ENCODE data around the gene GPR156.
"Not testable (repeated sequence)": the region's sequence is repeated elsewhere in the genome, so short reads cannot be mapped to it uniquely, and the experiment has no call there.

The GPR156 gene

GRCh38 chr3:120306519-120307455 lies 21.8 kb upstream of the GPR156 start:
- no peak for DNase-seq (ENCODE audit: low read depth)
- H3K4me3 ChIP-seq (ENCODE audit: control insufficient read depth, low read depth, low read length), result no peak overlapping the region
- TF ChIP-seq CTCF (conservative IDR thresholded peaks at IDR 0.05; ENCODE audit: control insufficient read depth, insufficient read depth, low read depth, low read length), result no peak

- no peak for TF ChIP-seq CTCF (conservative IDR thresholded peaks at IDR 0.05; ENCODE audit: control insufficient read depth, insufficient read depth, low read depth, low read length)
- no peak overlapping the region for H3K4me3 ChIP-seq (ENCODE audit: control insufficient read depth, low read depth, low read length)
- DNase-seq (ENCODE audit: low read depth), result peak; percentile 24
These were observed 19.6 kb upstream of the GPR156 start for GRCh38 chr3:120304616-120305015.

- DNase-seq (ENCODE audit: low read depth), result peak; percentile 85
These were observed 17.3 kb upstream of the GPR156 start for GRCh38 chr3:120302361-120302760.

GRCh38 chr3:120300971-120301370 lies 15.9 kb upstream of the GPR156 start:
- no peak for TF ChIP-seq CTCF (conservative IDR thresholded peaks at IDR 0.05; ENCODE audit: control insufficient read depth, insufficient read depth, low read depth, low read length)
- no peak overlapping the region for H3K4me3 ChIP-seq (ENCODE audit: control insufficient read depth, low read depth, low read length)
- DNase-seq (ENCODE audit: low read depth), result no peak

More at GRCh38 chr3:120302361-120302760, 17.3 kb upstream of the GPR156 start:
- no peak for TF ChIP-seq CTCF (conservative IDR thresholded peaks at IDR 0.05; ENCODE audit: control insufficient read depth, insufficient read depth, low read depth, low read length)
- H3K4me3 ChIP-seq (ENCODE audit: control insufficient read depth, low read depth, low read length), result no peak overlapping the region

DNA sequence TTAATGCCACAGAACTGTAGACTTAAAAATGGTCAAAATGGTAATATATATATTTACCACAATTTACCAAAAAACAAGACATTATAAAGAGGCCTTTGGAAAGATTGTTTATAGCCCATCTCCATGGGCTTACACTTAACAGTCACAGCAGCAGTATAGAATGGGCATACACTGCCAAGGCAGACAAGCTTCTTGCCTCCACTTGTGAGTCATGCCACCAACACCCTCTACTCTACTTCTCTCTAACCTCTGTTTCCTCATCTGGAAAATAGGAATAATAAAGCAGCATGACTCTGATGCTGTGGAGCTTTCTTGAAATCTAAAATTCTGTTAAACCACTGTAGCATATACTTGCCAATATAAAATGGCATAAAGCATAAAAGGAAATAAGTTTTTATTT lies 14.4 kb upstream of the GPR156 start:
- no peak for TF ChIP-seq CTCF (conservative IDR thresholded peaks at IDR 0.05; ENCODE audit: control insufficient read depth, insufficient read depth, low read depth, low read length)
- H3K4me3 ChIP-seq (ENCODE audit: control insufficient read depth, low read depth, low read length), result no peak overlapping the region
- peak; percentile 30 for DNase-seq (ENCODE audit: low read depth)

DNA sequence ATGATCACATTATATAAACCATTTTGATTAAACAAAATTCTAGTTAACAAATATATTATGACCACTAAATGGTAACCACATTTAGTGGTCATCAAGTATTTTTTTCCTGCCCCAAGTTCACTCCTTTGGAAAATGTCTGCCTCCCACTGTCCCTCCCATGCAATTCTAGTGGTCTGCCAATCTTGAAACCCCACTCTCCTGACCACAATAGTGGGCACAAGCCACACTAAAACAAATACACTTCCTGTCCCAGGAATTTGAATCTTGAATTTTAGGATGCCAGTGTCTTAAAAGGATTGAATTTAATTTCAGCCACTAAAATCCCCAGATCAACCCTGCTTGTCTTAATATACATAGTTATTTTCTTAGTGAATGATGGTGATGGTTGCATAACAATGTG lies 14.0 kb upstream of the GPR156 start:
- TF ChIP-seq CTCF (conservative IDR thresholded peaks at IDR 0.05; ENCODE audit: control insufficient read depth, insufficient read depth, low read depth, low read length), result no peak

GRCh38 chr3:120291552-120291951 lies 6.5 kb upstream of the GPR156 start:
- not testable (repeated sequence) for H3K4me3 ChIP-seq (ENCODE audit: control insufficient read depth, low read depth, low read length); DNase-seq (ENCODE audit: low read depth)

More for the DNA sequence above, 14.0 kb upstream of the GPR156 start:
- no peak for DNase-seq (ENCODE audit: low read depth)
- H3K4me3 ChIP-seq (ENCODE audit: control insufficient read depth, low read depth, low read length), result no peak overlapping the region
